ENCODE data around the gene NRCAM. TPM values are rescaled to one million over a fixed set of nuclear protein-coding genes. Genes with fewer than 3 reads are reported as not detected.

The NRCAM gene
- total RNA-seq, 1 donor from 2014 or later = 39.0 TPM

DNA sequence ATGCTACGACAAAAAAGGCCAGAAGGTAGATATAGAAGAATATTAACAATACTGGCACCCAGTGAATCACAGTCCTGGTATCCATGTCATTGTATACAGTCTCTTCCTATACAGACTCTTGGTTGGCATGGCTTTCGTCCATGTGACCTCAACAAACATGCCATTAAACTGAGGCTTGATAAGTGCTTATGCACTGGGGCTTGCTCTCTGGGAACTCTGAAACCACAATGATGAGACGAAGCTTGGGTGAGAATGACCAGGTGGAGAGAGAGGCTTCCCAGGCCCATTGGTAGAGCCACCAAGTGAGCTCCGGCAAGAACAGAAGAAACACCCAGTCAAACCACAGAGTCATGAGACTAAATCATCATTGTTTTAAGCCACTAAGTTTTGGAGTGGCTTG is 36.5 kb upstream of the NRCAM start:
- peak; percentile 37 for DNase-seq (ENCODE audit: low read depth)
- no peaks in the 10 kb centered on the region for H3K36me3 ChIP-seq (ENCODE audit: control insufficient read depth, insufficient read depth, low read length)
- H3K4me3 ChIP-seq (ENCODE audit: low read depth, low read length) = no peak overlapping the region
- TF ChIP-seq, protein P1, sequence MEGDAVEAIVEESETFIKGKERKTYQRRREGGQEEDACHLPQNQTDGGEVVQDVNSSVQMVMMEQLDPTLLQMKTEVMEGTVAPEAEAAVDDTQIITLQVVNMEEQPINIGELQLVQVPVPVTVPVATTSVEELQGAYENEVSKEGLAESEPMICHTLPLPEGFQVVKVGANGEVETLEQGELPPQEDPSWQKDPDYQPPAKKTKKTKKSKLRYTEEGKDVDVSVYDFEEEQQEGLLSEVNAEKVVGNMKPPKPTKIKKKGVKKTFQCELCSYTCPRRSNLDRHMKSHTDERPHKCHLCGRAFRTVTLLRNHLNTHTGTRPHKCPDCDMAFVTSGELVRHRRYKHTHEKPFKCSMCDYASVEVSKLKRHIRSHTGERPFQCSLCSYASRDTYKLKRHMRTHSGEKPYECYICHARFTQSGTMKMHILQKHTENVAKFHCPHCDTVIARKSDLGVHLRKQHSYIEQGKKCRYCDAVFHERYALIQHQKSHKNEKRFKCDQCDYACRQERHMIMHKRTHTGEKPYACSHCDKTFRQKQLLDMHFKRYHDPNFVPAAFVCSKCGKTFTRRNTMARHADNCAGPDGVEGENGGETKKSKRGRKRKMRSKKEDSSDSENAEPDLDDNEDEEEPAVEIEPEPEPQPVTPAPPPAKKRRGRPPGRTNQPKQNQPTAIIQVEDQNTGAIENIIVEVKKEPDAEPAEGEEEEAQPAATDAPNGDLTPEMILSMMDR (IDR thresholded peaks at IDR 0.05; ENCODE audit: insufficient read depth, low read length, poor library complexity, severe bottlenecking) = no peak
- no peaks in the 10 kb centered on the region for H3K27me3 ChIP-seq (ENCODE audit: control insufficient read depth, insufficient read depth, low read length)

DNA sequence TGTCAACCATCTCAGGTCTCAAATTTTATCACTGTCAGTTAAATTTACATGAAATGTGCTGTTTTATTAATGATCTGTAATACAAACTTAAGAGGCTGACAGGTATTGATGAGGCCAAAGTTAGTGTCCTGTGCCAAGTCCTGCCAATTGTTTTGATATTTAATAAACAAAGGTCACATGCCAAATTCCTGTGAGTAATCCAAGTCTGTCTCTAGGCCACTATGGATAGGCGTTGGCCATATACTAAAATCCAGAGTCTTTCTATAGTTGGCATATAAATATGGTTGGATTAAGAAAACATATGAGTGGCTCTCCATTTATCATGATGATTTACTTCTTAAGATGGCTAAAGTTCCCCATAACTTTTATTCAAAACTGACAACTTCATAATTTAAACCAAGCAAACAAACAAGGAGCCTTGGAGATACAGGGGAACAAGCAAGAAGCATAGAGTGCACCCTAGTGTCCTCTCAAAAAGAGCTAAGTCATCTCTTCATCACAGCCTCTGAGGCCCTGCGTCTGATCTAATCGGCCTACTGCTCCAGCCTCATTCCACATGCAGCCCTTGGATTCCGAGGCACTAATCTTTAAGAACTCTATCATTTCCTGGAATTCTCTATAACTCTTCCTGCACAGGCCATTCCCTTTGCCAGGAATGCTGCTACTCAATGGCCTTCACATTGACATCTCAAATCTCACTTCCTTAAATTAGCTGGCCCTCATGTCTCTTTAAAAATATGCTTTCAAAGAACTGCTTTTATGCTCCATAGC is 32.7 kb upstream of the NRCAM start:
- TF ChIP-seq, protein P1 (IDR thresholded peaks at IDR 0.05; ENCODE audit: insufficient read depth, low read length, poor library complexity, severe bottlenecking) = no peak
- DNase-seq (ENCODE audit: low read depth) = no peak
- no peaks in the 10 kb centered on the region for H3K27me3 ChIP-seq (ENCODE audit: control insufficient read depth, insufficient read depth, low read length)
- H3K36me3 ChIP-seq (ENCODE audit: control insufficient read depth, insufficient read depth, low read length) = no peaks in the 10 kb centered on the region
- H3K4me3 ChIP-seq (ENCODE audit: low read depth, low read length) = no peak overlapping the region

DNA sequence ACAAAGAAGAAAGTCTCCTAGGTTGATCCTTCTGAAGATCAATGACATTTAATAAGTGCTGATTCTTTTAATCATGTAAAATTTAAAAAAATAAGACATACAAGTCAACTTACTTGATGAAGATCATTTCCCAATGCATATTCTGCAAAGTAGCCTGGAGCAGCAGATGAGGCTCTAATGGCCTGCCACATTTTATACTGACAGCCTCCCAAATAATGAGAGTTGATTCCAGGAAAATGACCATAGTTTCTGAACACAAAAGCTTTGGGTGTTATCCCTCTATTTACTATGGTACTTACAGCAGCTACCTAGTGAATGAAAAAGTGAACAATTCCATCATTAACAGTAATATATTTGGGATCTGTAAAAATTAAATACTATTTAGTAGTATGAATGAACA is 31.4 kb upstream of the NRCAM start:
- Histone ChIP-seq H3K4me3 (ENCODE audit: low read depth, low read length) (no peak overlapping the region), H3K36me3 (ENCODE audit: control insufficient read depth, insufficient read depth, low read length) (no peaks in the 10 kb centered on the region), H3K27me3 (ENCODE audit: control insufficient read depth, insufficient read depth, low read length) (no peaks in the 10 kb centered on the region)
- TF ChIP-seq, protein P1 (IDR thresholded peaks at IDR 0.05; ENCODE audit: insufficient read depth, low read length, poor library complexity, severe bottlenecking) = no peak
- DNase-seq (ENCODE audit: low read depth) = no peak

DNA sequence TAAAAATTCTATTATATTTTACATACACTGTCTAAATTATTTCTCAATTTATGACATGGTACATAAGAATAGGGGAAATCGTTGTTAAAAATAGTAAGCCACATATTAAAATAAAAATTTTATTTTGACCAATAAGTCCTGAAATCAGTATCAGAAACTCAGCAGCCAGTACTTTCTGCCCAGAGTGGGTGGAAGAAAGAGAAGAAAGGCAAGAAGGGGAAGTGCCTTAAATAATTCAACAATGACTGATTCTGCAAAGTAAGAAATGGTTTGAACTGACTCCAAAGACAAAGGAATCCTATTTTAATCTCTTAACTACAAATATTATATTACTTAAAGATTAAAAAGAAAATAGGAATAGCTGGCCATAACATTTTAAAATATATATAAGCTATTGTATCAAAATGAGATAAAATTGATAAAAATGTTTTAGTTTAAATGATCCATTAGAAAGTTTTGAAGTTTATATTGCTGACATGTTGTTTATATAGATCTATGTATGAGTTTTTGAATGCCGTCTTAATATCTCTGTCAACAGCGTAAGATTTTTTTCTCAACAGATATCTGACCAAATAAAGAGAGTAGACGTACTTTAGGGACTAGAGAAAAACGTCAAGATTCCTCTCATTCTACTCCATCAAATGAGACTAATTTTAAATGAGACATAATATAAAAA is 30.2 kb upstream of the NRCAM start:
- TF ChIP-seq, protein P1 (IDR thresholded peaks at IDR 0.05; ENCODE audit: insufficient read depth, low read length, poor library complexity, severe bottlenecking) = no peak
- no peaks in the 10 kb centered on the region for H3K36me3 ChIP-seq (ENCODE audit: control insufficient read depth, insufficient read depth, low read length)
- H3K27me3 ChIP-seq (ENCODE audit: control insufficient read depth, insufficient read depth, low read length) = no peaks in the 10 kb centered on the region
- H3K4me3 ChIP-seq (ENCODE audit: low read depth, low read length) = no peak overlapping the region
- DNase-seq (ENCODE audit: low read depth) = no peak

DNA sequence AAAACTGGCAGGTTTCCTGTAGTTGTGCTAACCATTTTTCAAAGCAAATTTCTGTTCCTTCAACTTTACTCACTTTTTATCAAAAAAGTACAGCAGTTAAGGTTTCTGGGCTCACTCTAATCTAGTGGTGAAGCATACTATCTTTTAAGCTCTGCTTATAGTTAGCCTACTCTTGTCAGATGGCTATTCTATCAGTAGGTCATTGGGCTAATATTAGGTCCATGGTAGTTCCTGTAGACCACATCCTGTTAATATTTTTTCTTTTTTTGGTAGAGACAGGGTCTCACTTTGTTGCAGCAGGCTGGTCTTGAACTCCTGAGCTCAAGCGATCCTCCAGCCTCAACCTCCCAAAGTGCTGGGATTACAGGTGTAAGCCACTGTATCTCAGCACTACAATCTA is 27.9 kb upstream of the NRCAM start:
- no peak for DNase-seq (ENCODE audit: low read depth)
- Histone ChIP-seq H3K27me3 (ENCODE audit: control insufficient read depth, insufficient read depth, low read length) (no peaks in the 10 kb centered on the region), H3K36me3 (ENCODE audit: control insufficient read depth, insufficient read depth, low read length) (no peaks in the 10 kb centered on the region), H3K4me3 (ENCODE audit: low read depth, low read length) (no peak overlapping the region)
- TF ChIP-seq, protein P1 (IDR thresholded peaks at IDR 0.05; ENCODE audit: insufficient read depth, low read length, poor library complexity, severe bottlenecking) = no peak

All from kidney epithelial cell (primary cell).